Stimulated activated CD4-positive, alpha-beta T cell treated with anti-CD3 and anti-CD28 coated beads, Interleukin-2, amount 100 ng/mL, for 24 hours (primary cell): Measurements from ENCODE around the gene NKPD1.
A peak's percentile ranks its signal among the peaks of the same experiment; 100 is the strongest.
"Not testable (repeated sequence)": the region's sequence is repeated elsewhere in the genome, so short reads cannot be mapped to it uniquely, and the experiment has no call there.

Source experiments
- DNase-seq, 2 donors: peaks; one replicate each; pipeline ENCODE4 v3.0.0-alpha.2; 2020

Gene NKPD1

DNA sequence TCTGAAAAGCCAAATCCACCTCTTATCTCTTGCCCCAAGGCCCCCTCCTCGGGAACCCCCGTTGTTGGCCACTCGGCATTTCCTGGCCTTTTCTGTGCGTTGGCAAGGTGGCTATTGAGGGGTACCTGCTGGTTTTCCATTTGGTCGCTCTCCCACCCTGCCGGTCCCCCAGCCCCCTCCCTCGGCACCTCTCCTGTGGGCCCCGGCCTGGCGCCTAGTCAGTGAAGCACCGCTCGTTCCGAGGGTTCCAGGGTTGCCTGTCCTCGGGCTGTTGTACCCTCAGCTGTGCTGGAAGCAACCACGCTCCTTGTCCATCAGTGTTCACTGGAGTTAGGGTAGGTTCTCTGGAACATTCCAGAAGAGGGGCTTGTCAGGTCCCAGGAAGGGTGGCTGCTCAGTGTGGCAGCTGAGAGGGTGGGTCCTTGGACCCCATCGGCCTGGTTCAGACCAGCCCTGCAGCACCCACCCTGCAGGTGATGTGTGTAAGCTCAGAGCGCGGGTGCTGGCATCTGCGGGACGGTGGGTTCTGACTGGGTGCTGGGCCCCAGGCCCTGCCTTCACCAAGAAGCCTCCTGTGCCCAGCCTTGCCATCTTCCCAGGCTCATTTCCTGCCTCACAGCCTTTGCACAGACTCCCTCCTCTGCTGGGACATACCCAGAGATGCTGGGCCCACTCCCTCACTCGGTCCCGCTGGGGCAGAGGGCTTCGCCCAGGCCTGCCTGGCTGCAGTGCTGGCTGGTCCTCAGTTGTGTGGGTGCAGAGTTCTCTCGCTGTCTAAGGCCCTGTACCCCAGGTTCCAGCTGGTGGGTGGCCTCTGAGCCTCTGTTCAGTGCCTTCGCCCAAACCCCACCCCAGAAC is 21.3 kb downstream of the NKPD1 start:
- no peak for DNase-seq

GRCh38 chr19:45138303-45138751 is 22.5 kb downstream of the NKPD1 start:
- no peak for DNase-seq

GRCh38 chr19:45137179-45137761 is 23.5 kb downstream of the NKPD1 start:
- DNase-seq = no peak

GRCh38 chr19:45136507-45137178 is 24.1 kb downstream of the NKPD1 start:
- DNase-seq = no peak

- DNase-seq = no peak
Observed at GRCh38 chr19:45135176-45135885, 25.5 kb downstream of the NKPD1 start.

- no peak for DNase-seq
Observed at GRCh38 chr19:45133661-45134060, 27.1 kb downstream of the NKPD1 start.

- DNase-seq = no peak
Observed at GRCh38 chr19:45130888-45131615, 29.7 kb downstream of the NKPD1 start.

DNA sequence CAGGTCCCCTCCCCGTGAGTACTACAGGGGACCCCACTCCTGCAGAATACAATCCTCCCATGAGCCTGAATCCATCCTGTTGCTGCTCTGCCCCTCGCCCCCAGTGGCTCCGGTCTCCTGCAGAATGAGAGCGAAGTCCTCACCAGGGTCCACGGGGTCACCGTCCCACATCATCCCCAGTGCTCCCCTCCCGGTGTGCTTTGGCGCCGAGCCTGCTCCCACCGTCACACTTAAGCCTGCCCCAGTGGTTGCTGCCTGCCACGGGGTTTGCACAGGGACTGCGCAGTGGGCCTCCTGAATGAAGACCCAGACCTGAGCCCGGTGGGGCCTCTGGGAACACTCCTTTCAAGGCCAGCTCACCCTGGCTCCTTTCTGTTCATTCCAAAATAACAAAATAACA is 30.5 kb downstream of the NKPD1 start:
- DNase-seq = no peak

DNA sequence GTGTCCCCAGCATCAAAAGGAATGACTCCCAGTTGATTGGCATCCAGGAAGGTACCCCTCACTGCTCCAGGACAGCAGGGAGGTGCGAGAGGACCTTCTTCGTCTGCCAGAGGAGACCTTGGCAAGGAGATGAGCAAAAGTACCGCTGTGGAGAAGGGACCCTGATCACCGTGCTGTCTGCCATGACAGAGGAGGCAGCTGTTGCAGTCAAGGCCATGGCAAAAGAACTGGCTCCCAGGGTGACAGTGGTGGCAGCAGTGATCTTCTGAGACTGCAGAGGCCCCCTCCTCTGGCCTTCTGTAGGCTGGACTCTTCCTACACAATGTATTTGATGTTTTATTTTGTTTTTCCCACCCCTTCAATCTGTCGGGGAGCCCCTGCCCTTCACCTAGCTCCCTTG is 32.0 kb downstream of the NKPD1 start:
- DNase-seq = no peak

DNA sequence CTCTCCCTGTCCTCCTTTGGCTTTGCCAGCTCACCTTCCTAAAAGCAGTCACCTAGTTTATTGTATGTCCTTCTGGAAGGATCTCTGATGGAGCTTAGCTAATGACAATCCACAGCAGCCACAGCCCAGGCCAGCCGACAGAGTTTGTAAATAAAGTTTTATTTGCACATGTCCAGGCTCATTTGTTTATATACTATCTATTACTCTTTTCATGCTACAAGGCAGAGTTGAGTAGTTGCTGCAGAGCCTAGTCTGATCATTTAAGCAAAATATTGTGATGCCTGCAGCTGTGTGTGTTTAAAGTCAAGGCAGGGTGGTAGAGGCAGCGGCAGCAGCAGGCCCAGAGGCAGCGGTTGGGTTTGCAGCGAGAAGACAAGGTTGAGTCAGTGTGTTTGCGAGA is 32.6 kb downstream of the NKPD1 start:
- DNase-seq = no peak

GRCh38 chr19:45126654-45127053 is 34.1 kb downstream of the NKPD1 start:
- no peak for DNase-seq

GRCh38 chr19:45125975-45126493 is 34.7 kb downstream of the NKPD1 start:
- peak; percentile 78 to 79 for DNase-seq

DNA sequence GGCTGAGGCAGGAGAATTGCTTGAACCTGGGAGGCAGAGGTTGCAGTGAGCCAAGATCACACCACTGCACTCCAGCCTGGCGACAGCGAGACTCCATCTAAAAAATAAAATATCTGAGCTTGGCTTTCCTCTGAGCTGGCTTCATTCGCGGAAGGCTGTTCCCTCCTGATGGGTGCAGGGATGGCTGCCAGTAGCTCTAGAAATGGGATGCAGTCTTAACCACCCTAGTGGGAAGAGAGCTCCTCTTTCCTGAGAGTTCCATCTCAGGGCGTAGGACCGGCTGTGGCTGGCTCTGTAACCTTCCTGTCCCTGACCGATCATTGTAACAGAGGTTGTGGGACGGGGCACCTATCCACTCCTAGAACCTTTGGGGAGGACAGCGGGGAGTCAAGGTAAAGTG is 35.4 kb downstream of the NKPD1 start:
- no peak for DNase-seq

DNA sequence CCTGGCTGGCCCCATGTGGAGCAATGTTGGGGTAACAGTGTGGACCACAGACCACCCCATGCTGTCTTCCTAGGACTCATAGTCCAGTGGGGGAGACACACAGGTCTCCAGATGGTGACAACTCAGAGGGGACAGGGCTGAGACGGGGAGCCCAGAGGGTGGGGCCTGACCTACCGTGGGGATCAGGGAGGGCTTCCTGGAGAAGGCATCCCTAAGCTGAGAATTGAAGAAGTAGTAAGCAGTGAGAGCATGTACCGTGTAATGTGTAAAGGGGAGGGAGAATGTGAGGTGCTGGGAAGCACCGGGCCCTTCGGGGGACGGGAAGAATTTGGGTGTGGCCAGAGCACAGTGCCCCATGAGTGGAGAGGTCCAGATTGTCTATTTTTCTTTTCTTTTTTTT is 36.8 kb downstream of the NKPD1 start:
- no peak for DNase-seq

DNA sequence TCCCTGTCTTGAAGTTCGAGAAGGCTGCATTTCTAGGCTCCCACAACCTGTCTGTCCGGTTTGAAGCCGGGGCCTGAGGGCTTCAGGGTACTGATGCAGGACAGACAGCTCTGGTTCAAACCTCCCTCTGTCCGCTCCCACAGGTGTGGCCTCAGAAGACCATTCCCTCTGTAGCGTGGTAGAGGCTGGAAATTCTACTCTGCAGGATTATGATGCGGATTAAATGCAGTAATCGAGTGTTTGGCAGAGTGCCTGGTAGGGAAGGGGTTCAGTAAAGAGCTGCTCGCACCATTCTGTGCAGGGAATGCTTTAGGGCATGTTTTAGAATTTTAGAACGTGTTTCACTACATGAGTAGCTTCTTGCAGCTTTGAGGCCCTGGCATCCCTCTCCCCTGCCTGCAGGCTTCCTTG is 37.3 kb downstream of the NKPD1 start:
- no peak for DNase-seq

GRCh38 chr19:45122832-45123231 is 38.0 kb downstream of the NKPD1 start:
- no peak for DNase-seq

- DNase-seq = no peak
Observed at GRCh38 chr19:45121827-45122345, 38.9 kb downstream of the NKPD1 start.

DNA sequence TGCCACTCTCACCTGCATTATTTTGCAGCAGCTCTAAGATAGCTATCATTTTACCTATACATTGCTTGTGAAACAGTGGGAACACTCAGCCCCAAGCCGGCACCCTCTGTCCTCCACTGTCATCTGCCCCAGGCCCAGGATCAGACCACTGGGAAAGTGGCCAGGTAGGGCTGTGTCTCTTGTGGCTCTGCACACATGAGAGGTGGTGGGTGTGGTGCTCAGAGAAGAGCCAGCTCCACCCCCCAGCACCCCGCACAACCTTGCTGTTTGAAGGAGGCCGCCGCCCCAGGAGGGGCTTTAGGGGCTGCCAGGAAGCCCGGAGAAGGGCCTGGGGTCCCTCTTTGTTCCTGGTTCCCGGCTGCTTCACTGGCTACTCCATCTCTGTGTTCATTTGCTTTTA is 41.2 kb downstream of the NKPD1 start:
- DNase-seq = no peak

DNA sequence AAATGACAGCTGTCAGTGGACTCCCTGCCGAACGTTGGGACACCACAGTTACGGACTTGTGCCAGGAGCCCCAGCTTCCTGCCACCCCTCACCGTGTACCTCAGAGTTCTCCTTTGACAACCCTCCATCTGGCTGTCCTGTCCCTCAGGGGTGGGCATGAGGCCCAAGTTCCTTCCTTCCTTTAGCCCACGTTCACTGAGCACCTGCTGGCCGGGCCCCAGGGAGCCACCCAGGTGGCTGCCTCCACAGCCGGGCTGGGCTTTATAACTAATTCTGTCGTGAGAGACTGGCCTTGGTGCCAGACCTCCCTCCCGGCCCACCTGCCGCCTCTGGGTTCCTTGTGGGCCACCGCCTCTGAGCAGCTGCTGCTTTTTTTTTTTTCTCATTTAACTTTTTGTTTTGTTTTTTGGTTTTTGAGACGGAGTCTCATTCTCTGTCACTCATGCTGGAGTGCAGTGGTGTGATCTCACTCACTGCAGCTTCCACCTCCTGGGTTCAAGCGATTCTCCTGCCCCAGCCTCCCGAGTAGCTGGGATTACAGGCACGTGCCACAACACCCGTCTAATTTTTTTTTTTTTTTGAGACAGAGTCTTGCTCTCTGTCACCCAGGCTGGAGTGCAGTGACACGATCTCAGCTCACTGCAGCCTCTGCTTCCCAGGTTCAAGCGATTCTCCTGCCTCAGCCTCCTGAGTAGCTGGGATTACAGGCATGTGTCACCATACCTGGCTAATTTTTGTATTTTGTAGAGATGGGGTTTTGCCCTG is 42.0 kb downstream of the NKPD1 start:
- not testable (repeated sequence) for DNase-seq

DNA sequence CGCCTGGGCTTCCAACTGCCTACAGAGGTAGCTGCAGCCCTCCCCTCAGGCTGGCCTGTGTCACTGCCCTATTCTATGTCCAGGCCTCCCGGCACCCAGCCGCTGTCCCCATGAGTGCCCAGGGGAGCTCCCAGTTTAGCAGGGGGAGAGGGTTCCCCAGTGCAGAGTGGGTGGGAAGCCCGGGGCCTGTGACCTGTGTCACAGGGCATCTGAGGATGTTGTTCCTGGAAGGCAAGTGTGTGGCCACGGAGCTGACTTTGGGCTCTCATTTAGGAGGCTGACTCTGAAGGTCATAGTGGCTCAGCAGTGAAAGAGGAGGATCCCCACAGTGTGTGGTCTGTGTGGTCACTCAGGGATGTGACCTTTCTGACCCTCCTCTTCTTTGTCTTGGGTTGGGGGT is 42.7 kb downstream of the NKPD1 start:
- DNase-seq = no peak

- no peak for DNase-seq
Observed at GRCh38 chr19:45117671-45118070, 43.1 kb downstream of the NKPD1 start.
